AG04450 (cell line): Measurements from ENCODE around the gene ZCCHC24. TPM values are rescaled to one million over a fixed set of nuclear protein-coding genes. Genes with fewer than 3 reads are reported as not detected.

Experiments used
- CTCF ChIA-PET: fragments of 300-600, 350-600 bp; formaldehyde crosslinking; extraction: SDS; loops from one replicate; lab custom pipeline; 2022; ENCODE audit warnings: antibody characterized with exemption, inconsistent platforms; lab: Charles Lee
- POLR2A ChIA-PET: fragments of 350-600 bp; formaldehyde crosslinking; extraction: SDS; loops from one replicate; lab custom pipeline; 2021; ENCODE audit warnings: antibody characterized with exemption, inconsistent platforms; lab: Yijun Ruan, JAX
- DNase-seq: peaks from one replicate; pipeline ENCODE4 v3.0.0-alpha.2; 2011; ENCODE audit warnings: low read depth, low spot score
- H3K27ac ChIP-seq: one replicate; pipeline ENCODE4 v1.5.1; 2012; ENCODE audit warnings: low read depth, low read length, control low read depth
- H3K27me3 ChIP-seq: one replicate; pipeline ENCODE4 v1.6.0; 2012; ENCODE audit warnings: low read length; ENCODE audit not compliant: control insufficient read depth, insufficient read depth
- H3K4me3 ChIP-seq: 2 replicates; pipeline ENCODE4 v1.5.1; 2011; ENCODE audit warnings: mild to moderate bottlenecking, low read depth, low read length, control low read depth
- H3K9me3 ChIP-seq: 2 replicates; pipeline ENCODE4 v1.5.1; 2012; ENCODE audit warnings: low read length; ENCODE audit not compliant: control insufficient read depth, insufficient read depth
- CTCF ChIP-seq: IDR thresholded peaks from 2 replicates; pipeline ENCODE4 v1.5.1; 2011; ENCODE audit warnings: low read depth, low read length, control low read depth, inconsistent platforms
- polyA plus RNA-seq: library from polyadenylated mRNA; depleted of rRNA; stranded (reverse); fragments of >200 nt; gene quantifications from 2 replicates; pipeline ENCODE4 v1.2.3, GENCODE V29; 2011

The ZCCHC24 gene
- polyA plus RNA-seq, 1 experiment = 37.4 TPM

GRCh38 chr10:79405995-79406515 is 39.4 kb downstream of the ZCCHC24 start:
- POLR2A ChIA-PET = interaction anchor here (0.9 to 2.0 kb wide), 2 partner anchors 17 kb away, joined by 4 to 6 read pairs; no protein-coding TSS in a partner anchor
- CTCF ChIA-PET = interaction anchor here (1.1 kb wide), 1 partner anchor 35 kb away, joined by 3 read pairs; no protein-coding TSS in a partner anchor
- H3K27ac ChIP-seq = no peak overlapping the region

GRCh38 chr10:79405221-79405994 is 40.0 kb downstream of the ZCCHC24 start:
- Histone ChIP-seq H3K27ac (peak overlapping the region; percentile 11), H3K9me3 (peaks cover 8% of the 10 kb centered on the region), H3K27me3 (no peaks in the 10 kb centered on the region), H3K4me3 (no peak overlapping the region)
- TF ChIP-seq CTCF = no peak
- ChIA-PET POLR2A (interaction anchor here (2.0 kb wide), 1 partner anchor 17 kb away, joined by 6 read pairs; no protein-coding TSS in a partner anchor), CTCF (interaction anchor here (1.1 kb wide), 1 partner anchor 36 kb away, joined by 3 read pairs; no protein-coding TSS in a partner anchor)
- no peak for DNase-seq

More at GRCh38 chr10:79405995-79406515, 39.4 kb downstream of the ZCCHC24 start:
- H3K27me3 ChIP-seq = no peaks in the 10 kb centered on the region
- no peak for TF ChIP-seq CTCF
- no peak overlapping the region for H3K4me3 ChIP-seq
- peaks cover 8% of the 10 kb centered on the region for H3K9me3 ChIP-seq
- no peak for DNase-seq

- no peaks in the 10 kb centered on the region for H3K27me3 ChIP-seq
- H3K9me3 ChIP-seq = peaks cover 8% of the 10 kb centered on the region
- POLR2A ChIA-PET = interaction anchor here (0.5 to 2.0 kb wide), 3 partner anchors 18 to 47 kb away, joined by 3 to 6 read pairs (median 3); no protein-coding TSS in a partner anchor
- DNase-seq = no peak
- CTCF ChIA-PET = no interaction called here
- no peak overlapping the region for H3K4me3 ChIP-seq
- TF ChIP-seq CTCF = no peak
- H3K27ac ChIP-seq = peak overlapping the region; percentile 21
Observed at GRCh38 chr10:79404690-79405131, 40.7 kb downstream of the ZCCHC24 start.

GRCh38 chr10:79404231-79404609 is 41.2 kb downstream of the ZCCHC24 start:
- no peak overlapping the region for H3K4me3 ChIP-seq
- H3K27me3 ChIP-seq = no peaks in the 10 kb centered on the region
- DNase-seq = peak; percentile 42
- peaks cover 8% of the 10 kb centered on the region for H3K9me3 ChIP-seq
- H3K27ac ChIP-seq = peak overlapping the region; percentile 52
- TF ChIP-seq CTCF = no peak
- ChIA-PET POLR2A (interaction anchor here (0.6 to 2.0 kb wide), 3 partner anchors 18 to 43 kb away, joined by 3 to 6 read pairs (median 3); no protein-coding TSS in a partner anchor), CTCF (no interaction called here)
